CD14-positive monocyte (primary cell): Measurements from ENCODE around the gene NFE2L3. TPM values are rescaled to one million over a fixed set of nuclear protein-coding genes. Genes with fewer than 3 reads are reported as not detected.

ENCODE experiments used
- DNase-seq, 3 donors: peaks; one replicate each; pipeline ENCODE4 v3.0.0-alpha.2; 2011 to 2022
- H2AFZ ChIP-seq: 2 replicates; pipeline ENCODE4 v1.6.0; 2012; ENCODE audit warnings: mild to moderate bottlenecking, low read depth, low read length, inconsistent platforms; ENCODE audit not compliant: insufficient read depth, poor library complexity, severe bottlenecking
- H3K27ac ChIP-seq, 2 donors: 1 replicate in 1 of 2; 2 replicates in 1 of 2; pipeline ENCODE4 v1.5.1; 2012 to 2013; ENCODE audit warnings: low read length in 2 of 2, control low read depth in 1 of 2, inconsistent platforms in 1 of 2, low read depth in 1 of 2, mild to moderate bottlenecking in 1 of 2
- H3K27me3 ChIP-seq, 2 donors: one replicate each; pipeline versions ENCODE4 v1.6.0 to v1.6.1; 2011 to 2013; ENCODE audit warnings: low read length in 2 of 2; ENCODE audit not compliant: control insufficient read depth in 2 of 2, insufficient read depth in 2 of 2
- H3K36me3 ChIP-seq, 2 donors: replicated peaks in 1 of 2; 1 replicate in 1 of 2; 2 replicates in 1 of 2; pipeline versions ENCODE4 v1.5.1 to v1.6.1; 2012 to 2013; ENCODE audit warnings: low read length in 2 of 2, control low read depth in 1 of 2, inconsistent platforms in 1 of 2, mild to moderate bottlenecking in 1 of 2; ENCODE audit not compliant: insufficient read depth in 2 of 2, control insufficient read depth in 1 of 2
- H3K4me1 ChIP-seq, 2 donors: 1 replicate in 1 of 2; 2 replicates in 1 of 2; pipeline versions ENCODE4 v1.5.1 to v1.6.1; 2012 to 2013; ENCODE audit warnings: low read length in 2 of 2, control low read depth in 1 of 2, inconsistent platforms in 1 of 2, mild to moderate bottlenecking in 1 of 2, moderate library complexity in 1 of 2; ENCODE audit not compliant: insufficient read depth in 2 of 2, control insufficient read depth in 1 of 2
- H3K4me2 ChIP-seq: replicated peaks from 2 replicates; pipeline ENCODE3; 2012; ENCODE audit warnings: low read length, moderate library complexity, mild to moderate bottlenecking; ENCODE audit not compliant: poor library complexity, severe bottlenecking; ENCODE audit errors: extremely low read depth
- H3K4me3 ChIP-seq, 3 experiments: fragments of 200-600 bp in 1 of 3; sonication (generic) in 1 of 3; replicated peaks in 1 of 3; 1 replicate in 2 of 3; 2 replicates in 1 of 3; pipeline ENCODE4 v1.5.1; 2011 to 2013; ENCODE audit warnings: low read length in 3 of 3, mild to moderate bottlenecking in 3 of 3, control low read depth in 2 of 3, low read depth in 2 of 3, inconsistent platforms in 1 of 3, moderate library complexity in 1 of 3
- H3K79me2 ChIP-seq: 2 replicates; pipeline ENCODE4 v1.6.0; 2012; ENCODE audit warnings: mild to moderate bottlenecking, control low read depth, inconsistent platforms, low read length, moderate library complexity; ENCODE audit not compliant: insufficient read depth
- H3K9ac ChIP-seq: 2 replicates; pipeline ENCODE4 v1.6.0; 2017; ENCODE audit warnings: low read length, mild to moderate bottlenecking; ENCODE audit not compliant: insufficient read depth, poor library complexity, severe bottlenecking
- H3K9me3 ChIP-seq, 2 donors: replicated peaks in 1 of 2; 1 replicate in 1 of 2; 2 replicates in 1 of 2; pipeline versions ENCODE4 v1.5.1 to v1.6.1; 2012 to 2013; ENCODE audit warnings: low read length in 2 of 2, control low read depth in 1 of 2; ENCODE audit not compliant: control insufficient read depth in 1 of 2, insufficient read depth in 1 of 2
- H4K20me1 ChIP-seq: 2 replicates; pipeline ENCODE4 v1.6.0; 2012; ENCODE audit warnings: mild to moderate bottlenecking, low read length, control low read depth, moderate library complexity; ENCODE audit not compliant: insufficient read depth
- H3K27ac Mint-ChIP-seq, 7 donors: one replicate each; pipeline ENCODE4 v1.8.0; 2020; ENCODE audit warnings: mild to moderate bottlenecking in 7 of 7, mixed read lengths in 7 of 7, moderate library complexity in 6 of 7, inconsistent platforms in 2 of 7
- H3K27me3 Mint-ChIP-seq, 3 donors: one replicate each; pipeline ENCODE4 v1.8.0; 2021 to 2022; ENCODE audit warnings: low read depth in 3 of 3, mild to moderate bottlenecking in 3 of 3, mixed read lengths in 3 of 3, moderate library complexity in 3 of 3, inconsistent platforms in 1 of 3
- H3K36me3 Mint-ChIP-seq, 2 donors: one replicate each; pipeline ENCODE4 v1.8.0; 2020; ENCODE audit warnings: mixed read lengths in 2 of 2, inconsistent platforms in 1 of 2, mild to moderate bottlenecking in 1 of 2
- H3K4me1 Mint-ChIP-seq: one replicate; pipeline ENCODE4 v1.8.0; 2020; ENCODE audit warnings: mild to moderate bottlenecking, mixed read lengths
- H3K4me3 Mint-ChIP-seq, 2 donors: one replicate each; pipeline ENCODE4 v1.8.0; 2020; ENCODE audit warnings: mild to moderate bottlenecking in 2 of 2, mixed read lengths in 2 of 2, moderate library complexity in 1 of 2
- H3K9me3 Mint-ChIP-seq, 7 donors: one replicate each; pipeline ENCODE4 v1.8.0; 2020 to 2022; ENCODE audit warnings: mixed read lengths in 7 of 7, mild to moderate bottlenecking in 6 of 7, moderate library complexity in 6 of 7, inconsistent platforms in 2 of 7
- CTCF ChIP-seq: fragments of 200-600 bp; IDR thresholded peaks from one replicate; pipeline ENCODE4 v1.8.0; 2022; ENCODE audit warnings: antibody characterized with exemption, mild to moderate bottlenecking
- WGBS: methylation state at CpG from one replicate; pipeline ENCODE4 v1.1.5; 2013; ENCODE audit warnings: missing lambda C conversion rate; ENCODE audit not compliant: insufficient coverage; 5-methylcytosine and 5-hydroxymethylcytosine counted together
- intact Hi-C, 2 donors: fragments of 100-400 bp; cut with micrococcal nuclease; formaldehyde crosslinking; loops; one replicate each; pipeline versions ENCODE4 v1.15.0 to v1.15.1; 2023
- polyA plus RNA-seq, 3 donors: library from polyadenylated mRNA; depleted of rRNA in 1 of 3; unstranded in 2 of 3; stranded (reverse) in 1 of 3; fragments of 300-500 nt in 2 of 3; fragments of >200 nt in 1 of 3; fragmentation: Illumina TruSeq in 2 of 3; gene quantifications; 1 replicate in 2 of 3; 2 replicates in 1 of 3; pipeline ENCODE4 v1.2.3, GENCODE V29; 2012 to 2021

NFE2L3 gene
- polyA plus RNA-seq, 3 donors = 4.4 to 17.2 (median 10.6) TPM

- Histone ChIP-seq H2AFZ (no peak overlapping the region), H3K4me1 (peaks cover 28 to 37% of the 10 kb centered on the region in 2 donors), H4K20me1 (no peaks in the 10 kb centered on the region), H3K9me3 (no peaks in the 10 kb centered on the region), H3K27ac (no peak overlapping the region), H3K79me2 (no peaks in the 10 kb centered on the region), H3K9ac (no peak overlapping the region), H3K36me3 (no peaks in the 10 kb centered on the region), H3K4me3 (no peak overlapping the region), H3K27me3 (peaks cover 4 to 7% of the 10 kb centered on the region in 2 donors), H3K4me2 (no peak overlapping the region)
- peaks cover 34% of the 10 kb centered on the region for H3K4me1 Mint-ChIP-seq
- WGBS = 100% methylated on average over 1 of the region's 1 CpG
- no peak for TF ChIP-seq CTCF
- H3K36me3 Mint-ChIP-seq = peaks cover 4 to 8% of the 10 kb centered on the region in 2 donors
- intact Hi-C loops = no loop called here
- DNase-seq = no peak
- H3K4me3 Mint-ChIP-seq = no peak overlapping the region
- H3K9me3 Mint-ChIP-seq = peaks cover 0 to 13% (median 7%) of the 10 kb centered on the region in 7 donors
- H3K27ac Mint-ChIP-seq = no peak overlapping the region
- H3K27me3 Mint-ChIP-seq = peaks cover 11 to 18% (median 15%) of the 10 kb centered on the region in 3 donors
These were observed 2.5 kb upstream of the NFE2L3 start for GRCh38 chr7:26149391-26149977.

- Histone ChIP-seq H2AFZ (peak overlapping the region; percentile 90), H4K20me1 (no peaks in the 10 kb centered on the region), H3K4me2 (no peak overlapping the region), H3K4me3 (no peak overlapping the region), H3K27me3 (peaks cover 4 to 7% of the 10 kb centered on the region in 2 donors), H3K27ac (no peak overlapping the region), H3K9me3 (no peaks in the 10 kb centered on the region), H3K36me3 (no peaks in the 10 kb centered on the region), H3K9ac (no peak overlapping the region), H3K4me1 (peaks cover 31 to 48% of the 10 kb centered on the region in 2 donors), H3K79me2 (no peaks in the 10 kb centered on the region)
- Mint-ChIP-seq H3K27me3 (peaks cover 11 to 24% (median 17%) of the 10 kb centered on the region in 3 donors), H3K4me3 (peak overlapping the region; percentile 84 to 96), H3K9me3 (peaks cover 0 to 13% (median 6%) of the 10 kb centered on the region in 7 donors), H3K27ac (peak overlapping the region in 1 of 7 donors; percentile 57), H3K36me3 (peaks cover 4 to 8% of the 10 kb centered on the region in 2 donors), H3K4me1 (peaks cover 41% of the 10 kb centered on the region)
- intact Hi-C loops = loop anchor here (5.0 kb wide), 2 partner anchors 44 to 49 kb away; no protein-coding TSS in a partner anchor
- WGBS = 91% methylated on average over 1 of the region's 5 CpGs
- DNase-seq = no peak
- TF ChIP-seq CTCF = no peak
These were observed 902 bp upstream of the NFE2L3 start for GRCh38 chr7:26151096-26151495.
